GM12873 (cell line): ENCODE data around the gene PRDM16.

Experiments
- TF ChIP-seq, protein P1 (sequence below): IDR thresholded peaks from 2 replicates; pipeline ENCODE4 v1.5.1; 2012; ENCODE audit warnings: low read depth, mild to moderate bottlenecking, moderate library complexity, low read length, control low read depth; ENCODE audit not compliant: insufficient read depth; ENCODE audit errors: missing control alignments

PRDM16 gene

GRCh38 chr1:3073186-3073488, 4.1 kb downstream of the PRDM16 start:
- TF ChIP-seq, protein P1, sequence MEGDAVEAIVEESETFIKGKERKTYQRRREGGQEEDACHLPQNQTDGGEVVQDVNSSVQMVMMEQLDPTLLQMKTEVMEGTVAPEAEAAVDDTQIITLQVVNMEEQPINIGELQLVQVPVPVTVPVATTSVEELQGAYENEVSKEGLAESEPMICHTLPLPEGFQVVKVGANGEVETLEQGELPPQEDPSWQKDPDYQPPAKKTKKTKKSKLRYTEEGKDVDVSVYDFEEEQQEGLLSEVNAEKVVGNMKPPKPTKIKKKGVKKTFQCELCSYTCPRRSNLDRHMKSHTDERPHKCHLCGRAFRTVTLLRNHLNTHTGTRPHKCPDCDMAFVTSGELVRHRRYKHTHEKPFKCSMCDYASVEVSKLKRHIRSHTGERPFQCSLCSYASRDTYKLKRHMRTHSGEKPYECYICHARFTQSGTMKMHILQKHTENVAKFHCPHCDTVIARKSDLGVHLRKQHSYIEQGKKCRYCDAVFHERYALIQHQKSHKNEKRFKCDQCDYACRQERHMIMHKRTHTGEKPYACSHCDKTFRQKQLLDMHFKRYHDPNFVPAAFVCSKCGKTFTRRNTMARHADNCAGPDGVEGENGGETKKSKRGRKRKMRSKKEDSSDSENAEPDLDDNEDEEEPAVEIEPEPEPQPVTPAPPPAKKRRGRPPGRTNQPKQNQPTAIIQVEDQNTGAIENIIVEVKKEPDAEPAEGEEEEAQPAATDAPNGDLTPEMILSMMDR: no peak

DNA sequence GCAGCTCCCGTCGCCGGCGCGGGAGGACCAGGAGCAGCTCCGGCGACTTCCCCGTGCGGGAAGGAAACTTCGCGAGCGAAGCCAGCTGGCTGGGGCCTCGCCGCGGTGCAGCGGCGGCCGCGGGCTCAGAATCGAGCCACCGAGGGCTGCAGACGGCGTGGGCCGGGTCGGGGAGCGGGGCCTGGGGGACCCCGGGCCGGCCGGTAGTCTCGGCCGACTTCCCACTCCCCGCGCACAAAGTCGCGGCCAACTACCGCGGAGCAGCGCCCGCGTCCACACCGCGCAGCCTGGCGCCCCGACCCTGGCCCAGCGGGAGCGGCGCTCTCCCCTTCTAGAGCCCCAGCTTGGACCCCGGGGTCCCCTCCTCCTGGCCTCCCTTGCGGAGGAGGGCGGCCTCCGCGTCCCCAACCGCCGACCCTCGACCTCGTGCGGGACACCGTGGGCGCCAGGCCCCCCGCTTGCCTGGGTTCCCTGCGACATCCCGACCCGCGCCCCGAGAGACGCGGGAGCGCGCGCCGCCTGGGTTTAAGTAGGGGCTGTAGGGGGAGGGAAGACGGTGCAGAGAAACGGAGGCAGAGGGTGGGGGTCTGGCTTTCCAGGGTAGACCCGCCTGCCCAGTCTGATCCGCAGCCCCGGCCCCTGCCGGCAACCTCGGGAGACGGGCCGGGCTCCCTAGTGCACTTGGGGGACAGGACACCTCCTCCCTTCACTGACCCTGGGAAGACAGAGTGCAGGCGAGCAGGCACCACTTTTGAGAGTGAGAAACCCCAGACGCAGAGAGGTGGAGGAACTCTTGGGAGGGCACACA, 4.7 kb downstream of the PRDM16 start:
- TF ChIP-seq, protein P1: no peak

- TF ChIP-seq, protein P1: no peak
Measured at GRCh38 chr1:3074297-3074741, 5.3 kb downstream of the PRDM16 start.

DNA sequence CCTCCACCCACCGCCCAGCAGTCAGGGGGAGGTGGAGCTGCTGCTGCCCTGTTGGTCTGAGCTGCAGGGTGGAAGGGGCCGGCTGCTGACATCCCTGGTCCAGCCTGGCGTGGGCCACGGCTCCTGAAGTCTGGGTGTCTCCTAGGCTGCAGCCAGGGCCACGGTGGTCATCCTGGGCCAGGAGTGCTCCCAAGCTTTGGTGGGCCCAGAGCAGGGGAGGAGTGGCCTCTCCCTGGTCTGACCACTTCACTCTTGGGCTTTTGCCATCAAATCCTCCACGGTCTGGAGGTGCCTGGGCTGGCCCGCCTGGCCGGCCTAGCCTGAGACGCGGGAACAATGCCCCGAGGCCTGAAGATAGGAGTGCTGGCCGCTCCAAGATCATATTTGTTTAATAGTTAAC, 5.8 kb downstream of the PRDM16 start:
- TF ChIP-seq, protein P1: no peak

DNA sequence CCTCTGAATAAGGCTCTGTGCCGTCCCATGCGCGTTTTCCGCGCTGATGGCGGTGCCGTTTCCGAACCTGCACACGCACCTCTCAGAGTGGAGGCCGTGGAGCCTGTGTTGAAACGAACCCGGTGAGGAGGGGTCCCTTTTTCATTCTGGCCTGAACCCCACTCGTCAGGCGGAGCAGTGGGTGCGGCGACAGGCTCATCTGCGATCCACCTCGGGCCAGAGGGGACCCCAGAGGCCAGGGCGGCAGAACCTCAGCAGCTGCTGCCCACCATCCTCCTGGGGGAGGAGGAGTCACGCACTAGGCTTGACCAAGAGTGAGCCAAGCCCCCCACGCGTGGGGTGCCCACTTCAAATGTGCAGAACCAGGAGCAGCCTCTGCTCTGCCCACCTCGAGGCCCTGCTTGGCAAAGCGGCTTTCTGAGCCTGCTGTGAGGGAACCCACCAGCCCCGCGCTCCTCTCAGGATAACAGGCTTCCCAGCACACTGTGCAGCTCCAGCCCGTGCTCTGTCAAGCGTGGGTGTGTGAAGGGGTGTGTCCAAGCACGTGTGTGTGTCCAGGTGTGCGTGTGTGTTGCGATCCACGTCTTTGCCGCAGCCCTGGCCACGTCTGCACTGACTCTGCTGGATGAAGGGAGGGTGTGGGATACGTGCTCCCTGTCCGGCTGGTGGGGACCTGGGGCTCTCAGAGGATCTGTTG, 6.8 kb downstream of the PRDM16 start:
- TF ChIP-seq, protein P1: no peak

DNA sequence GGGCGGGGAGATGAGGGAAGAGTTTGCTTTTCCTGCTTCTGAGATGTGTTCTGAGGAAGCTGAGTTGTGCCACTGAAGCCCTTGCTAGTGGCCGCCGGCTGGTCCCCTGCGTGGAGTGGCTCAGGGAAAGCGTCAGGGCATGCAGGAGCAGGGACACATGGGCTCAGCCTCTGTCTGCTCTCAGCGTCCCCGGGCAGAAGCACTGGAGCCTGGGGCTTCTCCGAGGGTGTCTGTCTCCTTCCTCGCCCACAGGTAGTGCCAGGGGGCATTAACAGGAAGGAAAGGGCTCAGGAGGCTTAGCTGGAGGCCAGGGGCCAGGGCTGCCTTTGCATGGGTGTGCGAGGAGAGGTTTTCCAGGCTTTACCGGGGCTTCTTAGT, 7.3 kb downstream of the PRDM16 start:
- TF ChIP-seq, protein P1: no peak

GRCh38 chr1:3077081-3077480, 8.1 kb downstream of the PRDM16 start:
- TF ChIP-seq, protein P1: no peak
